K562 (cell line): ENCODE data around the gene LGALS3. TPM values are rescaled to one million over a fixed set of nuclear protein-coding genes. Genes with fewer than 3 reads are reported as not detected.

ENCODE experiments used
- BRCA1 ChIP-seq, 2 experiments: fragments of 450-650 bp in 1 of 2; sonication (generic) in 1 of 2; formaldehyde crosslinking in 1 of 2; IDR thresholded peaks; 2 replicates each; pipeline versions ENCODE4 v1.5.0 to v1.6.1; 2017 to 2020; ENCODE audit warnings: mild to moderate bottlenecking in 1 of 2, missing genetic modification reagents in 1 of 2
- CBX3 ChIP-seq, 2 experiments: IDR thresholded peaks; 1 replicate in 1 of 2; 2 replicates in 1 of 2; pipeline ENCODE4 v1.6.1; 2012; ENCODE audit warnings: inconsistent platforms in 2 of 2, low read length in 2 of 2, borderline replicate concordance in 1 of 2, control low read depth in 1 of 2
- ETS2 ChIP-seq: IDR thresholded peaks from 2 replicates; pipeline ENCODE4 v1.6.1; 2016; ENCODE audit warnings: borderline replicate concordance, missing genetic modification characterization, mild to moderate bottlenecking, moderate library complexity, missing compliant biosample characterization; ENCODE audit not compliant: poor library complexity, severe bottlenecking
- HDAC3 ChIP-seq: fragments of 450-650 bp; IDR thresholded peaks from 2 replicates; pipeline ENCODE4 v1.6.1; 2018; ENCODE audit warnings: borderline replicate concordance, mild to moderate bottlenecking, moderate library complexity; ENCODE audit not compliant: partially characterized antibody
- HMGN3 ChIP-seq: IDR thresholded peaks from 2 replicates; pipeline ENCODE4 v1.6.1; 2011; ENCODE audit warnings: borderline replicate concordance, low read depth, mild to moderate bottlenecking, mixed read lengths, low read length; ENCODE audit not compliant: insufficient read length; ENCODE audit errors: extremely low read depth
- JUN ChIP-seq, 2 experiments: sonication (generic) in 1 of 2; formaldehyde crosslinking in 1 of 2; IDR thresholded peaks; 2 replicates each; pipeline versions ENCODE4 v1.6.1 to v1.8.0; 2012 to 2022; ENCODE audit warnings: borderline replicate concordance in 2 of 2, mild to moderate bottlenecking in 2 of 2, improper control_type of control experiment in 1 of 2, low read depth in 1 of 2, low read length in 1 of 2, missing genetic modification reagents in 1 of 2
- PPARD ChIP-seq: fragments of 250-450 bp; sonication (Bioruptor Pico); IDR thresholded peaks from 2 replicates; pipeline ENCODE4 v1.8.0; 2022; ENCODE audit warnings: inconsistent platforms, mild to moderate bottlenecking, moderate library complexity
- SMAD1 ChIP-seq: fragments of 150-350 bp; IDR thresholded peaks from 2 replicates; pipeline ENCODE4 v1.6.1; 2014; ENCODE audit warnings: low read length, low read depth; ENCODE audit not compliant: partially characterized antibody
- SRSF7 ChIP-seq: fragments of 200-400 bp; formaldehyde crosslinking; optimal IDR thresholded peaks from 2 replicates; pipeline ENCODE3; 2017; ENCODE audit warnings: mild to moderate bottlenecking, low read depth, low read length
- TRIM28 ChIP-seq: fragments of 450-650 bp; IDR thresholded peaks from 2 replicates; pipeline ENCODE4 v1.6.1; 2017
- VEZF1 ChIP-seq: fragments of 200-800 bp; sonication (Bioruptor generic); IDR thresholded peaks from 2 replicates; pipeline ENCODE4 v1.6.1; 2017; ENCODE audit warnings: missing genetic modification characterization, missing compliant biosample characterization
- ZNF143 ChIP-seq: sonication (generic); formaldehyde crosslinking; IDR thresholded peaks from 2 replicates; pipeline ENCODE4 v1.9.0; 2022; ENCODE audit warnings: mild to moderate bottlenecking, missing genetic modification reagents
- ZZZ3 ChIP-seq: fragments of 450-650 bp; IDR thresholded peaks from 2 replicates; pipeline ENCODE4 v1.6.1; 2016; ENCODE audit warnings: antibody characterized with exemption, mild to moderate bottlenecking, moderate library complexity
- polyA plus RNA-seq, 8 experiments: library from polyadenylated mRNA; depleted of rRNA in 4 of 8; stranded (reverse) in 5 of 8; unstranded in 3 of 8; fragments of >200 nt; fragmentation: Nextera tagmentation in 2 of 8; fragmentation: Illumina TruSeq in 1 of 8; extraction: Ambion mirVana in 2 of 8; extraction: Trizol in 1 of 8; gene quantifications; 2 replicates each; pipeline versions ENCODE4 v1.2.1 to v1.2.3, GENCODE V29; 2011 to 2014; ENCODE audit warnings: inconsistent platforms in 1 of 8, missing spikeins in 1 of 8
- total RNA-seq, 7 experiments: library from RNA; depleted of rRNA in 6 of 7; stranded (reverse); fragments of >200 nt in 6 of 7; fragmentation: Illumina TruSeq in 2 of 7; extraction: Trizol in 2 of 7; gene quantifications; 2 replicates each; pipeline versions ENCODE4 v1.2.1 to v1.2.3, GENCODE V29; 2011 to 2021; ENCODE audit warnings: low replicate concordance in 1 of 7
- TF ChIP-seq, protein P1 (sequence below), 2 experiments: fragments of 450-650 bp; IDR thresholded peaks; 2 replicates each; pipeline ENCODE4 v1.6.1; 2016; ENCODE audit warnings: mild to moderate bottlenecking in 2 of 2, borderline replicate concordance in 1 of 2, low read depth in 1 of 2, moderate library complexity in 1 of 2
- TF ChIP-seq, protein P2 (sequence below), 2 experiments: fragments of 450-650 bp in 1 of 2; sonication (generic) in 1 of 2; formaldehyde crosslinking in 1 of 2; IDR thresholded peaks in 1 of 2; conservative IDR thresholded peaks in 1 of 2; 2 replicates each; pipeline versions ENCODE4 v1.6.1 to v1.8.1; 2016 to 2023; ENCODE audit warnings: mild to moderate bottlenecking in 2 of 2, moderate library complexity in 2 of 2, inconsistent platforms in 1 of 2, missing genetic modification reagents in 1 of 2

Gene LGALS3
- total and polyA plus RNA-seq, 9 of the 15 experiments (the other 6 are each of a cell fraction or from before 2014, with no cell fraction given), result 0.04 to 1.9 (median 1.1) TPM

DNA sequence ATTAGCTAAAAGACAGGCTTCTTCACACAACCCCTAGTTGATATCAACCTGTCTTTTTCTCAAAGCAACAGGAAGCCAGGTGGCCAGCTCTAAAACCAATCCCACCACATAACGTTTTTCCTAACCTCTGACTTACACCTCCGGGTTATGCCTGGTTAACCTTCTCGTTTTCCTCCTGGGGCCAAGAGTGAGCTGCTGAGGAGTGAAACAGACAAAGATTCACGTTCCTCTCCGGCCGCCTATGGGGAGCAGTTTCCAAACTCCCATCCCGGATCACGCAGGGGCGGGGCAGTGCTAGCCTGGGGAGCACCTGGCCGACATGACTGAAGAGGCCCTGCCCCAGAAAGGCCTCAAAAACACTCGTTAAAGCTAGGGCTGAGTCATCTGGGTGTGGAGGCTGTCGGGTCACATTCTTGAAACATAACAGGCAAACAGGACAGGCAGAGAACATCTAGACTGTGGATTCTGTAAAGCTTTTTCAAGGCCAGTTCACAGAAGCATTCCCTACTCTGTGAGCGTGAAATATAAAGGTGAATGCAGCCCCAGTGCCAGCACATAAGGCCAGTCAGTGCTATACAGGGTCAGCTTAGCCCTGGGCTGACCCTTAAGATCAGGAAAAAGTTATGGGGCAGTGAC is 25.9 kb upstream of the LGALS3 start (continued):
- TF ChIP-seq SRSF7, result no peak
- TF ChIP-seq, protein P1, sequence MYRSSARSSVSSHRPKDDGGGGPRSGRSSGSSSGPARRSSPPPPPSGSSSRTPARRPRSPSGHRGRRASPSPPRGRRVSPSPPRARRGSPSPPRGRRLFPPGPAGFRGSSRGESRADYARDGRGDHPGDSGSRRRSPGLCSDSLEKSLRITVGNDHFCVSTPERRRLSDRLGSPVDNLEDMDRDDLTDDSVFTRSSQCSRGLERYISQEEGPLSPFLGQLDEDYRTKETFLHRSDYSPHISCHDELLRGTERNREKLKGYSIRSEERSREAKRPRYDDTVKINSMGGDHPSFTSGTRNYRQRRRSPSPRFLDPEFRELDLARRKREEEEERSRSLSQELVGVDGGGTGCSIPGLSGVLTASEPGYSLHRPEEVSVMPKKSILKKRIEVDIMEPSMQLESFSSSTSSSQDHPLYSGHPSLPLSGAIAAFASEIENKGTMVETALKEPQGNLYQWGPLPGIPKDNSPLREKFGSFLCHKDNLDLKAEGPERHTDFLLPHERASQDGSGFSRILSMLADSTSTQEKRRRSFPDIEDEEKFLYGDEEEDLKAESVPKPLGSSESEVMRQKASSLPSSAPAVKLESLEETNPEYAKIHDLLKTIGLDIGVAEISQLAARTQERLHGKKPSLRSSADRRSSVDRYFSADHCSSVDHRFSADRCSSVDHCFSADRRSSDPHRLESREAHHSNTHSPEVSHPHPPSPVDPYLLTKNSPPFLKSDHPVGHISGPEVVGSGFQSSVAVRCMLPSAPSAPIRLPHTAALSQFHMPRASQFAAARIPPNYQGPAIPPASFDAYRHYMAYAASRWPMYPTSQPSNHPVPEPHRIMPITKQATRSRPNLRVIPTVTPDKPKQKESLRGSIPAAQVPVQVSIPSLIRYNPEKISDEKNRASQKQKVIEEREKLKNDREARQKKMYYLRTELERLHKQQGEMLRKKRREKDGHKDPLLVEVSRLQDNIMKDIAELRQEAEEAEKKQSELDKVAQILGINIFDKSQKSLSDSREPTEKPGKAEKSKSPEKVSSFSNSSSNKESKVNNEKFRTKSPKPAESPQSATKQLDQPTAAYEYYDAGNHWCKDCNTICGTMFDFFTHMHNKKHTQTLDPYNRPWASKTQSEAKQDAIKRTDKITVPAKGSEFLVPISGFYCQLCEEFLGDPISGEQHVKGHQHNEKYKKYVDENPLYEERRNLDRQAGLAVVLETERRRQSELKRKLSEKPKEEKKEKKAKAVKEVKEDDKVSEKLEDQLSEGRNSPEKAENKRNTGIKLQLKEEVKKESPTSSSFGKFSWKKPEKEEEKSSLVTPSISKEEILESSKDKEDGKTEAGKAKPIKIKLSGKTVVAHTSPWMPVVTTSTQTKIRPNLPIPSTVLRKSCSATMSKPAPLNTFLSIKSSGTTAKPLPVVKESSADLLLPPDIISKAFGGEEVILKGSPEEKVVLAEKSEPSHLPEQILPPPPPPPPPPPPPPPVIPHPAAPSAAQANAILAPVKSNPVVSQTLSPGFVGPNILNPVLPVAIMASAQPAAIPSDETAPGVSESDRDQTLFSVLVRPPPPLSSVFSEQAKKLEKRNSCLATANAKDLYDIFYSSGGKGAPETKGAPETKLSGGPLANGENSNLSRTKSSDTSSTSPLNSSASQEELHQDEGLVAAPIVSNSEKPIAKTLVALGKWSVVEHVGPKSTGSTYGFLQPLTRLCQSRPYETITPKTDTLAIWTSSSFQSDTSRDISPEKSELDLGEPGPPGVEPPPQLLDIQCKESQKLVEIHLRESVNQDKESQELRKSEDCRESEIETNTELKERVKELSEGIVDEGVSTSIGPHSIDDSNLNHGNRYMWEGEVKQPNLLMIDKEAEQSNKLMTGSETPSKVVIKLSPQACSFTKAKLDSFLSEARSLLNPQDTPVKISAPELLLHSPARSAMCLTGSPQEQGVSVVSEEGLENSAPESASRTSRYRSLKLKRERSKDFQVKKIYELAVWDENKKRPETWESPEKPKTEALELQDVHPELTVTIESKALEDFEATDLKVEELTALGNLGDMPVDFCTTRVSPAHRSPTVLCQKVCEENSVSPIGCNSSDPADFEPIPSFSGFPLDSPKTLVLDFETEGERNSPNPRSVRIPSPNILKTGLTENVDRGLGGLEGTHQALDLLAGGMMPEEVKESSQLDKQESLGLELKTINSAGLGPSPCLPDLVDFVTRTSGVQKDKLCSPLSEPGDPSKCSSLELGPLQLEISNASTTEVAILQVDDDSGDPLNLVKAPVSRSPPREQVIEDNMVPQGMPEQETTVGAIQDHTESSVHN (IDR thresholded peaks at IDR 0.05; ENCODE audit: borderline replicate concordance in 1 of 2, low read depth in 1 of 2), result no peak
- TF ChIP-seq ZNF143 (CRISPR knock-in tag), result no peak
- TF ChIP-seq, protein P2, sequence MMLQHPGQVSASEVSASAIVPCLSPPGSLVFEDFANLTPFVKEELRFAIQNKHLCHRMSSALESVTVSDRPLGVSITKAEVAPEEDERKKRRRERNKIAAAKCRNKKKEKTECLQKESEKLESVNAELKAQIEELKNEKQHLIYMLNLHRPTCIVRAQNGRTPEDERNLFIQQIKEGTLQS (IDR thresholded peaks at IDR 0.05), result peak; percentile 90
- TF ChIP-seq, protein P2 (CRISPR knock-in tag; conservative IDR thresholded peaks at IDR 0.05), result no peak
- peak; percentile 39 for TF ChIP-seq HDAC3
- TF ChIP-seq ETS2 (tag), result no peak
- peak; percentile 87 for TF ChIP-seq JUN (IDR thresholded peaks at IDR 0.05; ENCODE audit: borderline replicate concordance, low read depth, low read length)
- TF ChIP-seq JUN (CRISPR knock-in tag; IDR thresholded peaks at IDR 0.05; ENCODE audit: borderline replicate concordance), result no peak
- no peak for TF ChIP-seq BRCA1 (IDR thresholded peaks at IDR 0.05)
- TF ChIP-seq BRCA1 (CRISPR knock-in tag; IDR thresholded peaks at IDR 0.05), result no peak
- no peak for TF ChIP-seq SMAD1
- TF ChIP-seq PPARD, result no peak
- TF ChIP-seq TRIM28, result no peak
- TF ChIP-seq CBX3 (IDR thresholded peaks at IDR 0.05; ENCODE audit: borderline replicate concordance in 1 of 2, low read length in 2 of 2), result peak in 1 of 2 experiments; percentile 24; a peak in 1 of 3 replicates
- TF ChIP-seq ZZZ3, result no peak
- TF ChIP-seq VEZF1 (CRISPR knock-in tag), result peak; percentile 46
- TF ChIP-seq HMGN3, result no peak
